Measurements from ENCODE around the gene PRSS23.
A peak's percentile ranks its signal among the peaks of the same experiment; 100 is the strongest.
"Not testable (repeated sequence)": the region's sequence is repeated elsewhere in the genome, so short reads cannot be mapped to it uniquely, and the experiment has no call there.

Gene PRSS23

GRCh38 chr11:86800076-86800959 lies at the start of gene PRSS23:
Gene PRSS23, plus strand, starts transcription at chr11:86800542. Its CDS starts 7,102 bp downstream, at chr11:86807644.
- Histone ChIP-seq H3K9ac (ENCODE audit: low read depth, low read length) (peak within 1 kb of the TSS; percentile 77), H3K4me1 (ENCODE audit: insufficient read depth, low read length) (peaks cover 28% of the 10 kb centered on the region), H3K36me3 (ENCODE audit: insufficient read depth, low read length) (no peaks in the 10 kb centered on the region), H3K9me3 (ENCODE audit: control insufficient read depth, insufficient read depth, low read length) (no peaks in the 10 kb centered on the region)

- no peaks in the 10 kb centered on the region for H3K9me3 ChIP-seq (ENCODE audit: control insufficient read depth, insufficient read depth, low read length)
- no peaks in the 10 kb centered on the region; the same call in 1 of the 2 replicates for H3K4me1 ChIP-seq (ENCODE audit: insufficient read depth, low read length)
- no peaks in the 10 kb centered on the region for H3K36me3 ChIP-seq (ENCODE audit: insufficient read depth, low read length)
- no peak overlapping the region for H3K9ac ChIP-seq (ENCODE audit: low read depth, low read length)
Observed at GRCh38 chr11:86753459-86753858, 46.9 kb upstream of the PRSS23 start.

- H3K9me3 ChIP-seq (ENCODE audit: control insufficient read depth, insufficient read depth, low read length): no peaks in the 10 kb centered on the region
- H3K9ac ChIP-seq (ENCODE audit: low read depth, low read length): no peak overlapping the region
- H3K36me3 ChIP-seq (ENCODE audit: insufficient read depth, low read length): no peaks in the 10 kb centered on the region
- no peaks in the 10 kb centered on the region for H3K4me1 ChIP-seq (ENCODE audit: insufficient read depth, low read length)
Observed at GRCh38 chr11:86755146-86755545, 45.2 kb upstream of the PRSS23 start.

- Histone ChIP-seq H3K36me3 (ENCODE audit: insufficient read depth, low read length) (no peaks in the 10 kb centered on the region), H3K4me1 (ENCODE audit: insufficient read depth, low read length) (no peaks in the 10 kb centered on the region), H3K9me3 (ENCODE audit: control insufficient read depth, insufficient read depth, low read length) (no peaks in the 10 kb centered on the region), H3K9ac (ENCODE audit: low read depth, low read length) (no peak overlapping the region)
Observed at GRCh38 chr11:86758171-86758570, 42.2 kb upstream of the PRSS23 start.

GRCh38 chr11:86760577-86760976 lies 39.8 kb upstream of the PRSS23 start:
- H3K9ac ChIP-seq (ENCODE audit: low read depth, low read length): no peak overlapping the region
- no peaks in the 10 kb centered on the region for H3K9me3 ChIP-seq (ENCODE audit: control insufficient read depth, insufficient read depth, low read length)
- peaks cover 2% of the 10 kb centered on the region for H3K4me1 ChIP-seq (ENCODE audit: insufficient read depth, low read length)
- no peaks in the 10 kb centered on the region for H3K36me3 ChIP-seq (ENCODE audit: insufficient read depth, low read length)

GRCh38 chr11:86761978-86762377 lies 38.4 kb upstream of the PRSS23 start:
- H3K9me3 ChIP-seq (ENCODE audit: control insufficient read depth, insufficient read depth, low read length): no peaks in the 10 kb centered on the region
- no peak overlapping the region for H3K9ac ChIP-seq (ENCODE audit: low read depth, low read length)
- H3K4me1 ChIP-seq (ENCODE audit: insufficient read depth, low read length): peaks cover 9% of the 10 kb centered on the region
- no peaks in the 10 kb centered on the region for H3K36me3 ChIP-seq (ENCODE audit: insufficient read depth, low read length)

- Histone ChIP-seq H3K9me3 (ENCODE audit: control insufficient read depth, insufficient read depth, low read length) (no peaks in the 10 kb centered on the region), H3K36me3 (ENCODE audit: insufficient read depth, low read length) (no peaks in the 10 kb centered on the region), H3K9ac (ENCODE audit: low read depth, low read length) (no peak overlapping the region)
Observed at GRCh38 chr11:86765203-86765602, 35.1 kb upstream of the PRSS23 start.

GRCh38 chr11:86765878-86766277 lies 34.5 kb upstream of the PRSS23 start:
- Histone ChIP-seq H3K9me3 (ENCODE audit: control insufficient read depth, insufficient read depth, low read length) (no peaks in the 10 kb centered on the region), H3K9ac (ENCODE audit: low read depth, low read length) (no peak overlapping the region), H3K36me3 (ENCODE audit: insufficient read depth, low read length) (no peaks in the 10 kb centered on the region), H3K4me1 (ENCODE audit: insufficient read depth, low read length) (peaks cover 9% of the 10 kb centered on the region)

More at GRCh38 chr11:86765203-86765602, 35.1 kb upstream of the PRSS23 start:
- H3K4me1 ChIP-seq (ENCODE audit: insufficient read depth, low read length): peaks cover 9% of the 10 kb centered on the region

- Histone ChIP-seq H3K9me3 (ENCODE audit: control insufficient read depth, insufficient read depth, low read length) (no peaks in the 10 kb centered on the region), H3K36me3 (ENCODE audit: insufficient read depth, low read length) (no peaks in the 10 kb centered on the region), H3K4me1 (ENCODE audit: insufficient read depth, low read length) (peaks cover 9% of the 10 kb centered on the region), H3K9ac (ENCODE audit: low read depth, low read length) (no peak overlapping the region)
Observed at GRCh38 chr11:86769219-86769618, 31.1 kb upstream of the PRSS23 start.

- H3K9ac ChIP-seq (ENCODE audit: low read depth, low read length); H3K4me1 ChIP-seq (ENCODE audit: insufficient read depth, low read length); H3K9me3 ChIP-seq (ENCODE audit: control insufficient read depth, insufficient read depth, low read length); H3K36me3 ChIP-seq (ENCODE audit: insufficient read depth, low read length): not testable (repeated sequence)
Observed at GRCh38 chr11:86770473-86771027, 29.8 kb upstream of the PRSS23 start.

GRCh38 chr11:86772999-86773398 lies 27.3 kb upstream of the PRSS23 start:
- Histone ChIP-seq H3K4me1 (ENCODE audit: insufficient read depth, low read length) (no peaks in the 10 kb centered on the region), H3K9ac (ENCODE audit: low read depth, low read length) (no peak overlapping the region), H3K9me3 (ENCODE audit: control insufficient read depth, insufficient read depth, low read length) (no peaks in the 10 kb centered on the region), H3K36me3 (ENCODE audit: insufficient read depth, low read length) (no peaks in the 10 kb centered on the region)

- Histone ChIP-seq H3K36me3 (ENCODE audit: insufficient read depth, low read length) (no peaks in the 10 kb centered on the region), H3K9me3 (ENCODE audit: control insufficient read depth, insufficient read depth, low read length) (no peaks in the 10 kb centered on the region), H3K4me1 (ENCODE audit: insufficient read depth, low read length) (no peaks in the 10 kb centered on the region), H3K9ac (ENCODE audit: low read depth, low read length) (no peak overlapping the region)
Observed at GRCh38 chr11:86773513-86774252, 26.7 kb upstream of the PRSS23 start.

- Histone ChIP-seq H3K4me1 (ENCODE audit: insufficient read depth, low read length) (no peaks in the 10 kb centered on the region), H3K9ac (ENCODE audit: low read depth, low read length) (no peak overlapping the region), H3K36me3 (ENCODE audit: insufficient read depth, low read length) (no peaks in the 10 kb centered on the region), H3K9me3 (ENCODE audit: control insufficient read depth, insufficient read depth, low read length) (no peaks in the 10 kb centered on the region)
Observed at GRCh38 chr11:86774417-86774816, 25.9 kb upstream of the PRSS23 start.

- no peak overlapping the region for H3K9ac ChIP-seq (ENCODE audit: low read depth, low read length)
- H3K36me3 ChIP-seq (ENCODE audit: insufficient read depth, low read length): no peaks in the 10 kb centered on the region
- H3K9me3 ChIP-seq (ENCODE audit: control insufficient read depth, insufficient read depth, low read length): no peaks in the 10 kb centered on the region
- no peaks in the 10 kb centered on the region for H3K4me1 ChIP-seq (ENCODE audit: insufficient read depth, low read length)
Observed at GRCh38 chr11:86775361-86775760, 25.0 kb upstream of the PRSS23 start.
